HepG2 (cell line): ENCODE data around the gene SHBG. TPM values are rescaled to one million over a fixed set of nuclear protein-coding genes. Genes with fewer than 3 reads are reported as not detected.

Experiments
- E2F2 ChIP-seq: sonication (generic); formaldehyde crosslinking; IDR thresholded peaks from 2 replicates; pipeline ENCODE4 v1.4.0; 2020; ENCODE audit warnings: missing genetic modification reagents, borderline replicate concordance
- GATAD2A ChIP-seq: IDR thresholded peaks from 2 replicates; pipeline ENCODE4 v1.6.1; 2016
- GTF2F1 ChIP-seq: fragments of 150-350 bp; IDR thresholded peaks from 2 replicates; pipeline ENCODE4 v1.6.1; 2014; ENCODE audit warnings: low read length
- HNRNPLL ChIP-seq: fragments of 200-400 bp; formaldehyde crosslinking; IDR thresholded peaks from 2 replicates; pipeline ENCODE4 v1.6.1; 2017; ENCODE audit warnings: mild to moderate bottlenecking, low read depth, low read length; ENCODE audit not compliant: poor library complexity, severe bottlenecking
- NFKBIZ ChIP-seq: IDR thresholded peaks from 2 replicates; pipeline ENCODE4 v1.6.1; 2018; ENCODE audit warnings: missing genetic modification reagents, missing compliant biosample characterization
- PATZ1 ChIP-seq: sonication (generic); formaldehyde crosslinking; IDR thresholded peaks from 2 replicates; pipeline ENCODE4 v1.4.0; 2020; ENCODE audit warnings: missing genetic modification reagents
- PRDM15 ChIP-seq: sonication (generic); formaldehyde crosslinking; IDR thresholded peaks from 2 replicates; pipeline ENCODE4 v1.4.0; 2020; ENCODE audit warnings: missing genetic modification reagents
- PRPF4 ChIP-seq: fragments of 200-400 bp; formaldehyde crosslinking; IDR thresholded peaks from 2 replicates; pipeline ENCODE4 v1.6.1; 2016; ENCODE audit warnings: low read length, low read depth; ENCODE audit not compliant: poor library complexity, severe bottlenecking
- SKI ChIP-seq: fragments of 450-650 bp; IDR thresholded peaks from one replicate; pipeline ENCODE4 v1.6.1; 2018; ENCODE audit warnings: mild to moderate bottlenecking; ENCODE audit not compliant: partially characterized antibody
- SRSF9 ChIP-seq: fragments of 200-400 bp; formaldehyde crosslinking; IDR thresholded peaks from 2 replicates; pipeline ENCODE4 v1.6.1; 2018; ENCODE audit warnings: borderline replicate concordance, mild to moderate bottlenecking, low read depth, low read length; ENCODE audit not compliant: insufficient read depth, poor library complexity, severe bottlenecking
- TP53 ChIP-seq: sonication (generic); formaldehyde crosslinking; conservative IDR thresholded peaks from 2 replicates; pipeline ENCODE4 v1.4.0; 2020; ENCODE audit warnings: missing genetic modification reagents
- UBTF ChIP-seq: sonication (generic); formaldehyde crosslinking; IDR thresholded peaks from 2 replicates; pipeline ENCODE4 v1.4.0; 2020; ENCODE audit warnings: mild to moderate bottlenecking, missing genetic modification reagents
- ZFP91 ChIP-seq: sonication (generic); formaldehyde crosslinking; IDR thresholded peaks from 2 replicates; pipeline ENCODE4 v1.9.0; 2022; ENCODE audit warnings: missing genetic modification reagents, mild to moderate bottlenecking, borderline replicate concordance
- ZFYVE20 ChIP-seq: sonication (generic); formaldehyde crosslinking; IDR thresholded peaks from 2 replicates; pipeline ENCODE4 v1.8.0; 2023; ENCODE audit warnings: low read depth, mild to moderate bottlenecking, moderate library complexity, missing genetic modification reagents, borderline replicate concordance
- ZNF225 ChIP-seq: sonication (generic); formaldehyde crosslinking; IDR thresholded peaks from 2 replicates; pipeline ENCODE4 v1.4.0; 2020; ENCODE audit warnings: mild to moderate bottlenecking, missing genetic modification reagents
- ZNF260 ChIP-seq: sonication (generic); formaldehyde crosslinking; IDR thresholded peaks from 2 replicates; pipeline ENCODE4 v1.4.0; 2020; ENCODE audit warnings: missing genetic modification reagents, low read depth, mild to moderate bottlenecking, borderline replicate concordance
- polyA plus RNA-seq, 8 experiments: library from polyadenylated mRNA; depleted of rRNA in 3 of 8; stranded (reverse) in 7 of 8; unstranded in 1 of 8; fragments of >200 nt; fragmentation: Illumina TruSeq in 4 of 8; extraction: Trizol in 4 of 8; gene quantifications; 2 replicates each; pipeline versions ENCODE4 v1.2.1 to v1.2.3, GENCODE V29; 2011 to 2016; ENCODE audit warnings: low read depth in 4 of 8, missing spikeins in 1 of 8, mixed read lengths in 1 of 8; ENCODE audit not compliant: insufficient read depth in 1 of 8
- total RNA-seq, 5 experiments: library from RNA; depleted of rRNA; stranded (reverse); fragments of >200 nt; fragmentation: Illumina TruSeq; extraction: Trizol; gene quantifications; 2 replicates each; pipeline ENCODE4 v1.2.3, GENCODE V29; 2016; ENCODE audit warnings: low read depth in 1 of 5

The SHBG gene
- total and polyA plus RNA-seq, 2 of the 13 experiments (the other 11 are each of a cell fraction or from before 2014, with no cell fraction given), result 4.0 to 6.1 TPM

GRCh38 chr17:7627250-7628121, 2.4 kb upstream of the SHBG start, which contains the start of gene SAT2 (continued):
- 0 out of 2 replicates have a peak, but pooled peaks have one; percentile 43 for TF ChIP-seq PRDM15 (CRISPR knock-in tag)
- no peak for TF ChIP-seq ZFYVE20 (CRISPR knock-in tag)
- TF ChIP-seq E2F2 (CRISPR knock-in tag), result no peak
- peak; percentile 53 for TF ChIP-seq GATAD2A (CRISPR knock-in tag)
- TF ChIP-seq ZNF260, result no peak
- no peak for TF ChIP-seq ZNF225 (CRISPR knock-in tag)
- no peak for TF ChIP-seq GTF2F1
- peak; percentile 64; the same call in 1 of the 2 replicates for TF ChIP-seq UBTF (CRISPR knock-in tag)
- no peak for TF ChIP-seq PRPF4
- no peak for TF ChIP-seq TP53
- no peak for TF ChIP-seq NFKBIZ
- TF ChIP-seq ZFP91 (CRISPR knock-in tag), result peak; percentile 57; the same call in 1 of the 2 replicates
- peak; percentile 99 for TF ChIP-seq PATZ1 (CRISPR knock-in tag)
- TF ChIP-seq SKI, result peak; percentile 74
- no peak for TF ChIP-seq SRSF9
- peak; percentile 69 for TF ChIP-seq HNRNPLL
